Measurements from ENCODE around the gene ACVRL1.
"Not testable (repeated sequence)": the region's sequence is repeated elsewhere in the genome, so short reads cannot be mapped to it uniquely, and the experiment has no call there.

ACVRL1 gene

DNA sequence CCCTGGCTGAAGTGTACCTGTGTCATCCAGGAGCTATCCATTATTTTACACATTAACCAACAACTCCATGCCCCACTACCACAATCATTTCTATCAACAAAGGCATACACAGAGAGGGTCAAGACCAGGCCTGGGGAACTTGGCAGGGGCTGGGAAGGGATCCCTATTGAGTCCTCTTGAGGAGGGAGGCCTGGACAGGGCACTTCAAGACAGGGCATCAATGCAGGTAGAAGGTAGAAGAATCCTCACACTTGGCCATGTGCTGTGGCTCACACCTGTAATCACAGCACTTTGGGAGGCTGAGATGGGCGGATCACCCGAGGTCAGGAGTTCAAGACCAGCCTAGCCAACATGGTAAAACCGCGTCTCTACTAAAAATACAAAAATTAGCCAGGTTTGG, 32.8 kb upstream of the ACVRL1 start:
- DNase-seq, result no peak

GRCh38 chr12:51879102-51879501, 28.2 kb upstream of the ACVRL1 start:
- DNase-seq, result no peak

- DNase-seq, result no peak
Observed at GRCh38 chr12:51883295-51883694, 24.0 kb upstream of the ACVRL1 start.

DNA sequence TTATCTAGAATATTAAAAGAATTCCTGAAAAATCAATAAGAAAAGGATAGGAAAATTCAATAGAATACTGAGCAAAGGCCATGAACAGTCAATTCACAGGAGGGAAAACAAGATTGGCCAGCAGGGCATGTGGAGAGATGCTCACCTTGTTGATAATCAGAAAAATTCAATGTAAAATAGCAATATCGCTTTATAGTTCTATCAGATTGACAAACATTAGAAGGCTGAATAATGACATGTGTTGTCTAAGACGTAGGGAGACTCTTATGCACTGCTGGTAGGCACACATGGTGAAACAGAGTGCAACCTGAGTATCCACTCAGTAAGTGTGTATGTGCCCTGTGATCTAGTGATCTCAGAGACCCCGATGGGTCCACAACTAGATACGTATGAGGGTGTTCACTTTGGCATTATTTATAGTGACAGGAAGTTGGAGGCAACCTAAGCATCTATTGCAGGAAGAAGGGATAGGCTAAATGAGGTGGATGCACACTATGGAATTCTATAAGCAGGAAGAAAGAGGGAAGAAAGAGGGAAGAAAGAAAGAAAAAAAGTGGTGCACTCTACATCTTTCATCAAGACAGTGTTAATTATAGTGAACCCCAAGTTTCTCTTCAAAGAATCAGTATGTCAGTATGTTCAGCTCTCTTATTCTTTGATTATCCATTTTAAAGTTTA, 23.2 kb upstream of the ACVRL1 start:
- DNase-seq, result no peak

DNA sequence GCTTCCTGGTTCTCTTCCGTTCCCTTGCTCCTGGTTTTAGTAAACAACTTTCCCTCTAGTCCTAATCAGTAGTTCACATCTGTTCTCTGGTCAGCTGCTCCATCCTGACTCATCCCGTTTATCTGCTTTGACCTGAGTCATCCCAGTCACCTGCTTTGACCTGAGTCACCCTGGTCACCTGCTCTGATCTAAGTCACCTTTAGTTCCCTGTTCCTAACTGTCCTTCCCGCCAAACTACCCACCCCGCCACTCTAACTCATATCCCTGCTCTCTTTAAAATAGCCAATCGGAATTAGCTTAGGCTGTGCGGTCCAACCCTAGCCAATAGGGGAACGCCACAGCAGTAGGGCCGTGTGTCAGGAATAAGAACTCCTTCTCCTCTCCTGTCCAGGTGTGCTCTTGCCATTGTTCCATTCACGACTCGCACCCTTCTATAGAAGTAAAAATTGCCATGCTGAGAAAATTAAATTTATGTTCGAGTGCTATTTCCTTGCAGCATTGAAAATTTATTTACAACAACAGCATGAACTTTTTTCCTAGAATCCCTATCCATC, 22.6 kb upstream of the ACVRL1 start:
- DNase-seq, result peak in 1 of 2 experiments; percentile 10

- DNase-seq, result not testable (repeated sequence)
Observed at GRCh38 chr12:51885294-51886020, 21.8 kb upstream of the ACVRL1 start.

GRCh38 chr12:51886021-51886710, 21.1 kb upstream of the ACVRL1 start:
- peak; percentile 54 to 90 for DNase-seq

DNA sequence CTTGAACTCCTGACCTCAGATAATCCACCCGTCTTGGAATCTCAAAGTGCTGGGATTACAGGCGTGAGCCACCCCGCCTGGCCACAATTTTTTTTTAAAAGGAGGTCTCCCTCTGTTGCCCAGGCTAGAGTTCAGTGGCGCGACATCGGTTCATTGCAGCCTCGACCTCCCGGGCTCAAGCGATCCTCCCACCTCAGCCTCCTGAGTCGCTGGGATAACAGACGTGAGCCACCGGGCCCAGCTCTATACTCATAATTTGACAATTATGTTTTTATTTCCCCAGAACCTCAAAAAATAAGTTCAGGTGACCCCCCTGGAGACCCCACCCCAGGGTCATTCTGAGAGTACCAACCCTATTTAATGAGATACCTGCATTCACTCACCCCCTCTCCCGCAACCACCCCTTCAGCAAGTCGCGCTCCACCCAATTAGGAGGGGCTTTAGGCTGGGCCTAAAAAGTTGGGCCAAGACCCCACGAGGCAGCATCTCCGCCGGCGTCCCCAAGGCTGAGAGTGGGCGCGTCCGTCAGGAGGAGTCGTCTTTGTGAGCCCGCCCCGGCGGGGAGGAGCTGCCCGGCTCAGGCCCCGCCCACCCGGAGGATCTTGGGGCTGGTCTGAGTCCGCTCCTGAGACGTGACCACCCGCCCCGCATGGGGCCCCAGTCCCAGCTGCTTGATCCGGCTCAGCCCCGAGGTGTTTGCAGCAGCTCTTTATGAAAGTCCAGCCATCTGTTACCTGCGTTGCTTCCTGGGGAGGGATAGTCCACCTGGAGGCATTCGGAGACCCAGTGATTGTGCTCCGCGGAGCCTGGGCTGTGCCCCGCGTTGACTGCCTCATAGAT, 19.6 kb upstream of the ACVRL1 start, which contains the start of gene ANKRD33:
ANKRD33 (plus strand) TSS at position 628 of the 840 bp plus-strand sequence; CDS start at position 712, 84 bp downstream.
- DNase-seq, result no peak

DNA sequence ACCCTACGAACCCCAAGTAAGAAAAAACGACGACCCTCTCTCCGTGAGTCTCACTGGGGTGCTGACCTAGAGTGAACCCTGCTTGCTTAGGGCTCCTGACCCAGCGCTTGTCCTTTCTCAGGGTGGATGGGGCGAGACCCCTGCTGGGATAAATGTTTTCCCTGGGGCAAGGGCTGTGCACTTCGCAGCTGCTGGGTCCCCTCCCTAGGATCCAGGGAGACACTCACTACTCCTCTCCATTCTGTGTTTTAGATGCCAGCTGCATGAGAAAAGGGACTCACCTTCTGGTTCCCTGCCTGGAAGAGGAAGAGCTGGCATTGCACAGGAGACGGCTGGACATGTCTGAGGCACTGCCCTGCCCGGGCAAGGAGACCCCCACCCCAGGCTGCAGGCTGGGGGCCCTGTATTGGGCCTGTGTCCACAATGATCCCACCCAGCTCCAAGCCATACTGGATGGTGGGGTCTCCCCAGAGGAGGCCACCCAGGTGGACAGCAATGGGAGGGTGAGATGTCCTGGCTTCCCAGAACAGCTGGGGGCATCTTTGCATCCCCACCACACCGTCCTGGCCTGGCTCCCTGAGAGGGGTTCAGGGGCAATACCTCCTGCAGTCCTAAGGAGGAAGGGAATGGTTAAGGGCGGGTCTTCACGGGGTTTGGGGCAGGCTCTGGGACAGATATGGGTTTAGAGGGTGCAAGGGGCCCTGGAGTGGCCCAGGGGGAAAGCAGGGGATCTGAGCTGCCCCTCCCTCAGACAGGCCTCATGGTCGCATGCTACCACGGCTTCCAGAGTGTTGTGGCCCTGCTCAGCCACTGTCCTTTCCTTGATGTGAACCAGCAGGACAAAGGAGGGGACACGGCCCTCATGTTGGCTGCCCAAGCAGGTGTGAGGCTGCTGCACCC, 18.7 kb upstream of the ACVRL1 start:
- no peak for DNase-seq

DNA sequence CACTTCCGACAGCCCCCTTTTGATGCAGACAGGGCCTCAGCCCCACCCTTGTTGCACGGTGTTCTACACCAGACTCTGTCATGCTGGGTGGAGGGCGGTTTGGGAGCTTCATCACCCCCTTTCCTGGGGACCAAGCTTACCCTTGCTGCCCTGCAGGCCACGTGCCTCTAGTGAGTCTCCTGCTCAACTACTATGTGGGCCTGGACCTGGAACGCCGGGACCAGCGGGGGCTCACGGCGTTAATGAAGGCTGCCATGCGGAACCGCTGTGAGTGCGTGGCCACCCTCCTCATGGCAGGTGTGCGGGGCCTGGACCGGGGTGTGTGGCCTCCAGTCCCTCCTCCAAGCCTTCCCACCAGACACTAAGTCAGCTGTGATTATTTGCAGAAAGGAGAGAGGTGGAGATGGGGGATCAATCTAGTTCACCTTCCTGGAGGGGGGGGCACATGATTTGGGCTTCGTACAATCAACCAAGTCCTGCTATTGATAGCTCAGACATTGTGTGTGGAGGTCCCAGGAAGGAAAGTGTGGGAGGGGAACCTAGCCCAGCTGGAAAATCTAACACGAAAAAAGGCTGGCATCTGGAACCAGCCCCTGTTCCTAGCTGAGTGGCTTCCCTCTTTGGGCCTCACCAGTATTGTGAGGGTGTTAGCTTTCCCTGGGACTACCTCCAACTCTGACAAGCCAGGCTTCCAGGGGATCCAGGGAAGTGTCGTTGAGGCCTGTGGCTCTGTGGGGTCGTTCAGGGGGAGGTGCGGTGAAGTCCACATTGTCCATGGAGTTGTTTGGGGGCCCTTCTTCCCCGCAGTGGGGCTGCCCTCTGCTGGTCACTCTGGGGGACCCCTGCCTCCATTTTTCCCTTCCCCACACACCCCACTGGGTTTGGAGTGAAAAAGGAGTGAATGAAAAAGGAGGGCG, 17.8 kb upstream of the ACVRL1 start:
- no peak for DNase-seq

DNA sequence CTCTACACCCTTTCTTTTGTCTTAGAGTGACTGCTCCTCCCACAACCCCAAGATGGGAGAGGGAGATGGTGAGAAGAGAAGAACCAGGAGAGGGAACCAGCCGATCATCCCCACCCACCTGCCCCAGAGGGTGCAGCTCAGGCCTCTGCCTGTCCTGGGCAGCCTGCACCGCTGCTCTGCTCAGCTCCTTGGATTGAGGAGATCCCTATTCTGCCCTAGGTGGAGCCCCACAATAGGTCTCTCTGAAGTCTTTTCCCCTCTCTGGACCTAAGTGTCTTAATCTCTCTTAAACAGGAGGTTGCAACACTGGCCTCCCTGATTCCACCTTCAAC, 17.2 kb upstream of the ACVRL1 start:
- DNase-seq, result peak in 1 of 2 experiments; percentile 6

DNA sequence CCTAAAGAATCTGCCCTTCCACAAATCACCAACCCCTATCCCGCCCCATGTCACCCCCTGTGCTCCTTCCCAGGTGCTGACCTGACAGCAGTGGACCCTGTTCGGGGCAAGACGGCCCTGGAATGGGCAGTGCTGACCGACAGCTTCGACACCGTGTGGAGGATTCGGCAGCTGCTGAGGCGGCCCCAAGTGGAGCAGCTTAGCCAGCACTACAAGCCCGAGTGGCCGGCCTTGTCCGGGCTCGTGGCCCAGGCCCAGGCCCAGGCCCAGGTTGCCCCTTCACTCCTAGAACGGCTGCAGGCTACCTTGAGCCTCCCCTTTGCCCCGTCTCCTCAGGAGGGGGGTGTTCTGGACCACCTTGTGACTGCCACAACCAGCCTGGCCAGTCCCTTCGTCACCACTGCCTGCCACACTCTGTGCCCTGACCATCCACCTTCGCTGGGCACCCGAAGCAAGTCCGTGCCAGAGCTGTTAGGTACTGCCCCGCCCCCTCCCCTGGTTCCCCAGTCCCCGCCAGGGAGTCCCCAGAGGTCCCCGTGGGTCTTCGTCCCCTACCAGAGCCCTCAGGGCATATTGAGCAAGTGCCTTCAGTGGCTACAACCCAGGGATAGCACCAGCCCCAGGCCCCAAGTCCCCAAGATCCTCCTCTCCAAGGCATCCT, 16.7 kb upstream of the ACVRL1 start:
- DNase-seq, result no peak

GRCh38 chr12:51891843-51892242, 15.5 kb upstream of the ACVRL1 start:
- peak in 1 of 2 experiments; percentile 17 for DNase-seq

- DNase-seq, result no peak
Observed at GRCh38 chr12:51893786-51894185, 13.5 kb upstream of the ACVRL1 start.

DNA sequence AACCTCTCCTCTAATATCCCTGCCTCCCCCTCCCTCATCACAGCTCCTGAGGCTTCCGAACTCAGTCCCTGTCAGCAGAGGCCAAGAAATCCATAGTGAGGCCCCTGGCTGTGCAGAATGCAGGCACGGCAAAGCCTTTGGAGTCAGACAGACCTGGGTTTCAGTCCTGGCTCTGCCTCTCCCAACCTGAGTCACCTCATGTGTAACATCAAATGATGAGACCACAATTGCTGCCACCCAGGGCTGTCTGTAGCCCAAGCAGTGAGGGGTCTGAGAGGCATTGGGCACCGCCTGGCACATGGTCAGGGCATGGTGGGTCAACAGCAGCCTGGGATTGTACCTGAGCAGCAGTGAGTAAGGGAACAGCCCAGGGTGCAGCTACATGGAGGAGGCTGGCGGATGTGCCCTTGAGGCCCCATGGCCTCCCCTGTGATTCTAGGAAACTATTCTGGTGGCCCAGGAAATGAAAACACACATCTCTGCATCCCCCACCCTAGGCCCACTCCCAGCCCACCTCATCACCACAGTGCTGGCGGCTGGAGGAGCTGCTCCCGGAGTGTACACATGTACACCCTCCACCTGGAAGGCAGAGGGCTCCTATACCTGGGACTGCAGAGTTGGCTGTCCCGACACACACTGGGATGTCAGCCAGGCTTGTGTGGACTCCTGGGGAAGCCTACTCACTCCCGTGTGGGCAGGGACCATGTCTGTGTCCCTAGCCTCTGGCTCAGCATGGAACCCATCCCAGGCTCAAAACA, 11.7 kb upstream of the ACVRL1 start:
- no peak for DNase-seq

DNA sequence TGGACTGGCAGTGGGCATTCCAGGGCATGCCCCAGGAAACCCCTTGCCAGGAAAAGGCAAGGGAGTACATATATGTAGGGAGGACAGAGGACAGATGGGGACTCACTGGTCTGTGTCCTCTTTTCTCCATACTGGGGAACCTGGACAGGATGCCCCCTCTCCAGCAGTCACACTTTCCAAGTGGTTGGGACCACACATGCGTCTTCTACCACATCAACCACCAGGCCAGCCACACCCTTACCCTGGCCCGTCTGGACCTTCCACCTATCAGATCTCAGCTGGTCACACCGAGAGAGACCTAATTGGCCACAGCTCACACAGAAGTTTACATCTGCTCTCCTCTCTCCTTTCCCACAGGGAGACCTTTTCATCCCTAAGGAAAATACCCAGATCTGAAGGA, 11.1 kb upstream of the ACVRL1 start:
- DNase-seq, result no peak

- no peak for DNase-seq
Observed at GRCh38 chr12:51897181-51897580, 10.1 kb upstream of the ACVRL1 start.

DNA sequence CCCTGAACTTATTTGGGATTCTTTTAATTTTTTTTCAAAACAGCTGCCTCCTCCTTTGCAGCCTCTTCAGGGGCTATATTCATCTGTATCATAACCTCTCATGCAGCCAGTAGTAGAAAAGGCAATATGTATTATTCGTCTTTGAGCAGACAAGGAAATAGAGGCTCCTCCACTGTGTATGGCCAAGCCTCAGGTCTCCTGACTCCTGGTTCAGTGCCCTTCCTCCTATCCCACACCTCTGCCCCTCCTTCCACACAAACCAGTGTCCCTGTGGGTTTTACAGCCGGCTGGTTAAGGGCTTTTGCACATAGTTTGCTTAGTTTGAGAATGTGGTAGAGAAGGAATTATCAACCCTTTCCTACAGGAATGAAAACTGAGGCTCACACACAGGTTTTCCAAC, 8.8 kb upstream of the ACVRL1 start:
- DNase-seq, result no peak

DNA sequence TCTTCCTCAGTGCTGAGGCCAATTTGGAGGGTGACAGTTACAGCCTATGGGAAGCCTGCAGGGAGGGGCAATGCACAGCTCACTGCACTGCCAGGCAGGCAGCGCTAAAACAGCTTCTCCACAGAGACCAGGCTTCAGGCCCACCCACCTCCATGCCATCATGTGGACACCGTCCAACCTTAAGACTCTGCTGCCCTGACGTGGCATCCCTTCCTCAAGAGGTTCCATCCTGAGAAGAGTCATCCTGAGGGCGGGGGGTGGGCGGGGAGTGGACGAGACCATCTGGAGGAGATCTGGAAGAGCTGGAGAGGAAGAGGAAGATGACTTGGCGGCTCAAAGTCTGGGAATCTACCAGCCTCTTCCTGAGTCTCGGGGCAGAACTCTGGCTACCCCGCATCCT, 8.4 kb upstream of the ACVRL1 start:
- DNase-seq, result no peak
